Aorta (tissue), 5 donors: Measurements from ENCODE around the gene PTPRG. TPM values are rescaled to one million over a fixed set of nuclear protein-coding genes. Genes with fewer than 3 reads are reported as not detected.
"Not testable (repeated sequence)": the region's sequence is repeated elsewhere in the genome, so short reads cannot be mapped to it uniquely, and the experiment has no call there.

ENCODE experiments used
- ATAC-seq: fragments of 200-7000 bp; cut with Tn5 transposase; one replicate; pipeline ENCODE4 v1.9.1; 2022; ENCODE audit warnings: moderate library complexity; ENCODE audit not compliant: low FRiP score
- DNase-seq, 2 donors: peaks; one replicate each; pipeline ENCODE4 v3.0.0-alpha.2; 2020
- H3K27ac ChIP-seq, 2 donors: one replicate each; pipeline ENCODE4 v1.5.1; 2013; ENCODE audit warnings: low read length in 2 of 2, mild to moderate bottlenecking in 2 of 2, moderate library complexity in 2 of 2, control low read depth in 1 of 2, inconsistent platforms in 1 of 2, low read depth in 1 of 2
- H3K27me3 ChIP-seq, 2 donors: one replicate each; pipeline ENCODE4 v1.6.1; 2013; ENCODE audit warnings: control low read depth in 1 of 2, low read length in 1 of 2, mild to moderate bottlenecking in 1 of 2, moderate library complexity in 1 of 2; ENCODE audit not compliant: insufficient read depth in 2 of 2, control insufficient read depth in 1 of 2
- H3K36me3 ChIP-seq, 2 donors: one replicate each; pipeline ENCODE4 v1.6.1; 2013; ENCODE audit warnings: control low read depth in 1 of 2, low read length in 1 of 2, mild to moderate bottlenecking in 1 of 2; ENCODE audit not compliant: insufficient read depth in 2 of 2, control insufficient read depth in 1 of 2
- H3K4me1 ChIP-seq, 2 donors: one replicate each; pipeline ENCODE4 v1.6.1; 2013; ENCODE audit warnings: low read length in 2 of 2, control low read depth in 1 of 2, mild to moderate bottlenecking in 1 of 2, moderate library complexity in 1 of 2; ENCODE audit not compliant: insufficient read depth in 2 of 2, control insufficient read depth in 1 of 2
- H3K4me3 ChIP-seq, 2 donors: one replicate each; pipeline ENCODE4 v1.5.1; 2013; ENCODE audit warnings: low read length in 2 of 2, control low read depth in 1 of 2, mild to moderate bottlenecking in 1 of 2
- H3K9me3 ChIP-seq: one replicate; pipeline ENCODE4 v1.6.1; 2013; ENCODE audit warnings: mild to moderate bottlenecking, low read length; ENCODE audit not compliant: control insufficient read depth
- WGBS, 2 donors: extraction: QIAGEN DNeasy Blood & Tissue Kit; methylation state at CpG; one replicate each; pipeline ENCODE4 v1.1.7; 2013; 5-methylcytosine and 5-hydroxymethylcytosine counted together
- intact Hi-C, 2 donors: fragments of 100-400 bp; cut with DNase I; formaldehyde crosslinking; loops; one replicate each; pipeline versions ENCODE4 v1.14.2 to v1.15.0; 2022
- polyA plus RNA-seq, 2 donors: library from polyadenylated mRNA; stranded (reverse); fragments of 200-250 nt; gene quantifications; one replicate each; pipeline ENCODE4 v1.2.3, GENCODE V29; 2013
- total RNA-seq, 2 donors: library from RNA; stranded (reverse); fragmentation: NEBNext Ultra II Directional; extraction: Animal tissue kit (Norgen Biotek cat#: 25700); gene quantifications; one replicate each; pipeline ENCODE4 v1.2.1, GENCODE V29; 2021
- donor health status: healthy with polysubstance abuse.
- donor health status: Bipolar disorder and iron deficiency.
- donor health status: DM: no; HTN: no; CAD: no.
- donor health status: DM: no; HTN: no; CAD: no.
- donor health status: DM: yes; HTN: yes; CAD: no.

PTPRG gene
- total and polyA plus RNA-seq, 4 donors = 5.3 to 150 (median 52.4) TPM

DNA sequence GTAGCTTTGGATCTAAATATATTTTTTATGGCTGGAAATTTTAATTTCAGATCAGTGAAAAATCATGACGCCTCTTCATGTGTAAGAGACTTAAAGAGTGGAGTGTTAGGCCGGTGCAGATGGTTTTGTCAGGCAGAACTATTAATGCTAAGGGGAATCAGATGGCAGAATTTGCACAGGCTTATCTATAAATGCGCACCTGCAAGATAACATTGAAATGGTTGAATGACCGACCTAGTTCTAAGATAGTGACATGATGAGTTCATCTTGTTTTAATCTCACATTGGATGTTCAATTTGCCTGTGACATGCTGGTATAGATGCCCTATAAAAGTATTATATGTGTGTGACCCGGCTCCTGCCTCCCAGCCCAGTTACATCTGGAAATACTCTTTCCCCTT lies 471.4 kb downstream of the PTPRG start:
- no peaks in the 10 kb centered on the region for H3K9me3 ChIP-seq
- no peaks in the 10 kb centered on the region for H3K36me3 ChIP-seq
- no peaks in the 10 kb centered on the region for H3K27me3 ChIP-seq
- DNase-seq (no peak), ATAC-seq (no peak)
- WGBS, 2 donors = 96 to 99% methylated on average over 5 of the region's 5 CpGs
- H3K27ac ChIP-seq = no peak overlapping the region
- no peak overlapping the region for H3K4me3 ChIP-seq
- intact Hi-C loops = loop anchor here in 1 of 2 donors (10.0 kb wide), 1 partner anchor 168 kb away; no protein-coding TSS in a partner anchor
- peaks cover 0 to 4% of the 10 kb centered on the region in 2 donors for H3K4me1 ChIP-seq

DNA sequence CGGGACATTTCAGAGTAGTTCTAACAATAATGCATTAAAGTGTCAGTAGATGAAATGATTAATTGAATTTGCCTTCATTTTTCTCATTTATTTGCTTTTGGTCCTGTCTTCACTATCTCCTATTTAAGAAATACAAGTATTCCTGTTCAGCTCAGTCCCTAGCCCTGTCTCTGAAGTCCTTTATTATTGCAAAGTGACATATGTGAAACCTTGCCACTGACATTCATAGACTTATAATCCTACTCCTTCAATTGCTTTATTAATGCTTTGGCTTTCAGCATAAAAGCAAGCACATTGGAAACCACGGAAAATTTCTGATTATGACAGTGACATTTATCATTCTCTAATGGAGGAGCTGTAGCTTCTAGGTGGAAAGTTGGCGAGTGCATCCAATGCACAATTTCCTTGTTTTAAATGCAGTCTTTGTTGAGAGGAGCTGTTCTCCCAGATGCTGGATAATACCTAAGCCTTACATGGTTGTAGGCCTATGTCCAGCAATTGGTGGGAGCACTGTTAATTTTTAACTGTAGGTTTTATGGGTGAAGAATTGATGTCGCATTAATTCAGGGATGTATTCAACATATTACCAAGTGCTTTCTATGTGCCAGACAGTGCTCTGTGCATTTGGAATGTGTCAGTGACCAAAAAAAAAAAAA lies 474.2 kb downstream of the PTPRG start:
- no peak overlapping the region for H3K4me3 ChIP-seq
- DNase-seq (no peak), ATAC-seq (no peak)
- H3K27me3 ChIP-seq = no peaks in the 10 kb centered on the region
- 91 to 96% methylated on average over 4 of the region's 4 CpGs for WGBS, 2 donors
- intact Hi-C loops = loop anchor here in 1 of 2 donors (10.0 kb wide), 1 partner anchor 171 kb away; no protein-coding TSS in a partner anchor
- no peaks in the 10 kb centered on the region for H3K36me3 ChIP-seq
- H3K4me1 ChIP-seq = no peaks in the 10 kb centered on the region
- no peak overlapping the region for H3K27ac ChIP-seq
- H3K9me3 ChIP-seq = no peaks in the 10 kb centered on the region

DNA sequence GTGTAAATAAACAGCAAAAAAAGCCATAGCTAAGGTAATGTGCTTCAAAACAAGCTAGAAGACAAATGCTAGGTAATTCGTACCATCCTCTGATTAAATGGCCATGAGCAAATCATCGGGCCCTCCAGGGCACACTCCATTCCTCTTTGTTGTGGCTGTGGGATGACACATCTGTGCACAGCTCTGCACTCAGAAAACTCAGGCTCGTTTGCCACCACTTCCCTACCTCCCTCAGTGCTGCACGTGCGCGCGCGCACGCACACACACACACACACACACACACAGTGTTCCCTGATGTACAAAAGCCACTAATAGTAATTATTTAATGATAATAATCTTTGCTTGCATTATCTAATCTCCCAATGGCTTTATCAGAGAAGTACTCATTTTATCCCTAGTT lies 475.4 kb downstream of the PTPRG start:
- no peak for ATAC-seq
- DNase-seq = no peak
- no peaks in the 10 kb centered on the region for H3K27me3 ChIP-seq
- no peaks in the 10 kb centered on the region for H3K4me1 ChIP-seq
- no peaks in the 10 kb centered on the region for H3K9me3 ChIP-seq
- WGBS, 2 donors = 82 to 85% methylated on average over 9 of the region's 9 CpGs
- H3K4me3 ChIP-seq = no peak overlapping the region
- no peak overlapping the region for H3K27ac ChIP-seq
- H3K36me3 ChIP-seq = no peaks in the 10 kb centered on the region
- intact Hi-C loops = loop anchor here in 1 of 2 donors (10.0 kb wide), 1 partner anchor 172 kb away; no protein-coding TSS in a partner anchor

DNA sequence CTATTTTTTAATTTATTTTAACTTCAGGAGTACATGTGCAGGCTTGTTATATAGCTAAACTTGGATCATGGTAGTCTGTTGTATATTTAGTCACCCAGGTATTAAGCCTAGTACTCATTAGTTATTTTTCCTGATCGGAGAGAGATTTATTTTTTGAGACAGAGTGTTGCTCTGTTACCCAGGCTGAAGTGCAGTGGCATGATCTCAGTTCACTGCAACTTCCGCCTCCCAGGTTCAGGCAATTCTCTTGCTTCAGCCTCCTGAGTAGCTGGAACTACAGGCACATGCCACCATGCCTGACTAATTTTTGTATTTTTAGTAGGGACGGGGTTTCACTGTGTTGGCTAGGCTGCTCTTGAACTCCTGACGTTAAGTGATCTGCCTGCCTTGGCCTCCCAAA lies 477.4 kb downstream of the PTPRG start:
- peak overlapping the region in 1 of 2 donors; percentile 51 for H3K27ac ChIP-seq
- ATAC-seq = not testable (repeated sequence)

DNA sequence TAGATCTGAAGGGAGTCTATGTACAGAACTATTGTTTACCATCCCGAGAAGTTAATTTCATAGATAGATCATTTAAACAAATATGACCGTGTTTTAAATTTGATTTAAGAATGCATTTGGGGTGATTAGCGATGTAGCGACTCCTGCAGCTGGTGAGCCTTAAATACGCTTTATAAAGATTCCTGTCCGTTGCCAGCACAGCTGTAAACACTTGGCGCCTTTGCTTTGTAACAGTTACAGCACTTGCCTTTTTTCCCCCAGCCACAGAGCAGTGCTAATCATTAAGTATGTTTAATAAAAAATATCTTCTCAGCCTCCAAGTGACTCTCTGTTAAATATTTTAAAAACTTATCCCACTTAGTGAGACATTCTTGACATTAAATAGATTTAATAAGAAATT lies 478.2 kb downstream of the PTPRG start:
- no peak overlapping the region for H3K4me3 ChIP-seq
- intact Hi-C loops = loop anchor here in 1 of 2 donors (10.0 kb wide), 1 partner anchor 175 kb away; no protein-coding TSS in a partner anchor
- no peaks in the 10 kb centered on the region for H3K9me3 ChIP-seq
- no peak overlapping the region for H3K27ac ChIP-seq
- DNase-seq (no peak), ATAC-seq (no peak)
- H3K4me1 ChIP-seq = no peaks in the 10 kb centered on the region
- H3K36me3 ChIP-seq = no peaks in the 10 kb centered on the region
- H3K27me3 ChIP-seq = no peaks in the 10 kb centered on the region
- 93 to 96% methylated on average over 7 of the region's 7 CpGs for WGBS, 2 donors

More for the DNA sequence above, 477.4 kb downstream of the PTPRG start:
- intact Hi-C loops = loop anchor here in 1 of 2 donors (10.0 kb wide), 1 partner anchor 174 kb away; no protein-coding TSS in a partner anchor
- H3K36me3 ChIP-seq, H3K27me3 ChIP-seq, H3K4me1 ChIP-seq, H3K4me3 ChIP-seq, DNase-seq, H3K9me3 ChIP-seq: not testable (repeated sequence)
- 42 to 47% methylated on average over 4 of the region's 4 CpGs for WGBS, 2 donors

DNA sequence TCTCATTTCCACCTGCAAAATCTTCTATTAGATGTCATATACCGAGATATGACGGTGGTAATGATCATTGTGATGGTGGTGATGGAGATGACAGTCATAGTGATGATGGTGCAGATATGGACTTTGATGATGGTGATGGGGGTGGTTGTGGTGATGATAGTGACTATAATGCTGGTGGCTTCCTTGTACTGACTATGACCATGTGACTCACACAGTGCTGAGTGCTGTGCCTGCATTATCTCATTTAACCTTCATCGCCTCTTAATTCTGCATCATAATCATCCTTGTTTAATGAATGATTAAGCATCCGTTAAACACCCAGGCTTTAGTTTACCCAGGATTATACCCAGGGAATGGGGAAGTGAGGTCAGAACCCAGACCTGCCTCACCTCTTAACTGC lies 480.3 kb downstream of the PTPRG start:
- ATAC-seq = no peak
- Histone ChIP-seq H3K4me3 (no peak overlapping the region), H3K27ac (no peak overlapping the region), H3K9me3 (no peaks in the 10 kb centered on the region), H3K36me3 (no peaks in the 10 kb centered on the region), H3K27me3 (no peaks in the 10 kb centered on the region), H3K4me1 (no peaks in the 10 kb centered on the region)
- DNase-seq = no peak
- intact Hi-C loops = no loop called here
- 87 to 88% methylated on average over 4 of the region's 4 CpGs for WGBS, 2 donors

DNA sequence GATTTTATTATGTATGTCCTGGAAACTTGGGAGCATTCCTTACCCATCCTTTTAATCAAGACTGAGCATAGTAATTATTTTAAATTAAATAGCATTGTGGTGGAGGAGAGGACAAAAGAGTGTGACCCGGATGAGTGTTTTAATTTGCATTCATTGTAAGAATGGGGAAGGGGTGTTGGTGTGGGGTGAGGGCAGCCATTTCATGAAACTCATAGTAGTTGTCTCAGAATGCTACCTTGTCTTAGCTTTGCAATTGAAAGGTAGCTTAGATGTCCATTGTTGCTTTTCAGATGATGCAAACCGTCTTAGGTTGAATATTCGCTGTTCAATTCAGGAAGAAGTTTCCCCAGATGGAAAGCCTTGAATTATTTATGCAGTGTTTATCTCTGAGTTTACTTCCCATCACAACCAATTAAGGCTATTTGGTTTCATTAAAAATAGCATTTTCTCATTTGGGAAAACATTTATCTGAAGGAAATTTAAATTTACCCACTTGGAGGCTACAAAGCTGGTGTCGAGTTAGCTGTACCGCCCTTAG lies 483.6 kb downstream of the PTPRG start:
- Histone ChIP-seq H3K9me3 (no peaks in the 10 kb centered on the region), H3K27me3 (no peaks in the 10 kb centered on the region), H3K4me1 (no peaks in the 10 kb centered on the region), H3K4me3 (no peak overlapping the region), H3K27ac (no peak overlapping the region), H3K36me3 (no peaks in the 10 kb centered on the region)
- 76 to 78% methylated on average over 5 of the region's 5 CpGs for WGBS, 2 donors
- no peak for ATAC-seq
- intact Hi-C loops = no loop called here
- DNase-seq = no peak

DNA sequence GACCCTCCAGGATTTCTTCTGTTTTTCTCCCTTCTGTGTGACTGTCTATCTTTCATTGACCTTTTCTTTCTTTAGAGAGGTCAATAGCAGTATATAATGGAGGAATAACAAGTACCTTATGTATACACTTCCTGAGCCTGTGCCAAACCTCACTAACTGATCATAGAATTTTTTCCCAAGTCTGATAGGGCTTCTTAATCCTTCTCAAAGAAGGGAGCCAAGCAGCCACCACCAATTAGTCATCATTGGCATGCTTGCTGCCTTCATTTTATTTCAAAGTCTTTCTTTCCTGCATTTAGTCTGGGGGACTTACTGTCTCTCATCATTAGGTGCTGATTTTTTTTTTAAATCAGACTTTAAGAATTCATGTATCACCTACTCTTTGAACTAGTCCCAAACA lies 485.0 kb downstream of the PTPRG start:
- intact Hi-C loops = no loop called here
- Histone ChIP-seq H3K36me3 (no peaks in the 10 kb centered on the region), H3K27ac (no peak overlapping the region), H3K4me1 (no peaks in the 10 kb centered on the region), H3K9me3 (no peaks in the 10 kb centered on the region), H3K27me3 (no peaks in the 10 kb centered on the region), H3K4me3 (no peak overlapping the region)
- DNase-seq (no peak), ATAC-seq (no peak)

DNA sequence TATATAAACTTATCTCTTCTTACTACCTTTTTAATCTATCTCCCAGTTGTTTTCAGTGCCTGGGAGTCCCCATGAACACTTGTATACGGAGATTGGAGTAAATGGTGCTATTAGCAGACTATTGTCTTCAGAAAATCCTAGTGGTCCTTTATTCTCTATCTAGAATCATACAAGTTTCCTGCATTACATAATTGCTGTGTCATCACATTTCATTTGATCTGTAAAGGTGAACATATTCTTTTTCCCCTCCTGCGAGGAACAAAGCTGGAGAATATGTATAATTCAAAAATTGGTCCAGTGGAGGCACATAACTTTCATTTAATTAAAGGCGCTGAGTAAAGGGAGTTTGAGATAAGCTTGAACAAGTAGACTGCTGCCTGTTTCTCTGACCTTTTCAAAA lies 487.2 kb downstream of the PTPRG start:
- H3K9me3 ChIP-seq = no peaks in the 10 kb centered on the region
- DNase-seq (no peak), ATAC-seq (no peak)
- no peaks in the 10 kb centered on the region for H3K27me3 ChIP-seq
- H3K4me3 ChIP-seq = no peak overlapping the region
- 97% methylated on average over 3 of the region's 3 CpGs for WGBS, 2 donors
- no peaks in the 10 kb centered on the region for H3K36me3 ChIP-seq
- no peaks in the 10 kb centered on the region for H3K4me1 ChIP-seq
- intact Hi-C loops = no loop called here
- no peak overlapping the region for H3K27ac ChIP-seq
